ENCODE measurements around the gene CDKN1C.

CDKN1C gene

GRCh38 chr11:2859699-2860037 is 25.9 kb downstream of the CDKN1C start:
- in situ Hi-C loops (cut with MboI; ENCODE audit: low pct_unique_long_range_greater_than_20kb, low sequenced_read_pairs), result no loop called here
- no peak for DNase-seq

GRCh38 chr11:2858995-2859698 is 26.4 kb downstream of the CDKN1C start:
- in situ Hi-C loops (cut with MboI; ENCODE audit: low pct_unique_long_range_greater_than_20kb, low sequenced_read_pairs), result no loop called here
- no peak for DNase-seq

- in situ Hi-C loops (cut with MboI; ENCODE audit: low pct_unique_long_range_greater_than_20kb, low sequenced_read_pairs), result no loop called here
- no peak for DNase-seq
These were observed 27.7 kb downstream of the CDKN1C start for GRCh38 chr11:2857918-2858317.

GRCh38 chr11:2857276-2857675 is 28.3 kb downstream of the CDKN1C start:
- in situ Hi-C loops (cut with MboI; ENCODE audit: low pct_unique_long_range_greater_than_20kb, low sequenced_read_pairs), result no loop called here
- no peak for DNase-seq

- in situ Hi-C loops (cut with MboI; ENCODE audit: low pct_unique_long_range_greater_than_20kb, low sequenced_read_pairs), result no loop called here
- DNase-seq, result no peak
These were observed 30.4 kb downstream of the CDKN1C start for GRCh38 chr11:2855162-2855561.

- DNase-seq, result no peak
- in situ Hi-C loops (cut with MboI; ENCODE audit: low pct_unique_long_range_greater_than_20kb, low sequenced_read_pairs), result no loop called here
These were observed 31.5 kb downstream of the CDKN1C start for GRCh38 chr11:2853997-2854560.

GRCh38 chr11:2853401-2853800 is 32.2 kb downstream of the CDKN1C start:
- in situ Hi-C loops (cut with MboI; ENCODE audit: low pct_unique_long_range_greater_than_20kb, low sequenced_read_pairs), result no loop called here
- no peak for DNase-seq

- no peak for DNase-seq
These were observed 35.4 kb downstream of the CDKN1C start for GRCh38 chr11:2849994-2850770.

GRCh38 chr11:2848497-2848896 is 37.1 kb downstream of the CDKN1C start:
- in situ Hi-C loops (cut with MboI; ENCODE audit: low pct_unique_long_range_greater_than_20kb, low sequenced_read_pairs), result no loop called here
- no peak for DNase-seq

More at GRCh38 chr11:2849994-2850770, 35.4 kb downstream of the CDKN1C start:
- in situ Hi-C loops (cut with MboI; ENCODE audit: low pct_unique_long_range_greater_than_20kb, low sequenced_read_pairs), result no loop called here

GRCh38 chr11:2847561-2847960 is 38.0 kb downstream of the CDKN1C start:
- no peak for DNase-seq
- in situ Hi-C loops (cut with MboI; ENCODE audit: low pct_unique_long_range_greater_than_20kb, low sequenced_read_pairs), result no loop called here

GRCh38 chr11:2846470-2846869 is 39.1 kb downstream of the CDKN1C start:
- in situ Hi-C loops (cut with MboI; ENCODE audit: low pct_unique_long_range_greater_than_20kb, low sequenced_read_pairs), result no loop called here

GRCh38 chr11:2846056-2846455 is 39.5 kb downstream of the CDKN1C start:
- in situ Hi-C loops (cut with MboI; ENCODE audit: low pct_unique_long_range_greater_than_20kb, low sequenced_read_pairs), result no loop called here
- DNase-seq, result no peak

More at GRCh38 chr11:2846470-2846869, 39.1 kb downstream of the CDKN1C start:
- no peak for DNase-seq

GRCh38 chr11:2844996-2845395 is 40.6 kb downstream of the CDKN1C start:
- in situ Hi-C loops (cut with MboI; ENCODE audit: low pct_unique_long_range_greater_than_20kb, low sequenced_read_pairs), result no loop called here

GRCh38 chr11:2844116-2844842 is 41.3 kb downstream of the CDKN1C start:
- in situ Hi-C loops (cut with MboI; ENCODE audit: low pct_unique_long_range_greater_than_20kb, low sequenced_read_pairs), result no loop called here
- DNase-seq, result no peak

More at GRCh38 chr11:2844996-2845395, 40.6 kb downstream of the CDKN1C start:
- no peak for DNase-seq

- DNase-seq, result no peak
These were observed 42.0 kb downstream of the CDKN1C start for GRCh38 chr11:2843551-2843950.

GRCh38 chr11:2842876-2843275 is 42.7 kb downstream of the CDKN1C start:
- DNase-seq, result no peak
- in situ Hi-C loops (cut with MboI; ENCODE audit: low pct_unique_long_range_greater_than_20kb, low sequenced_read_pairs), result no loop called here

More at GRCh38 chr11:2843551-2843950, 42.0 kb downstream of the CDKN1C start:
- in situ Hi-C loops (cut with MboI; ENCODE audit: low pct_unique_long_range_greater_than_20kb, low sequenced_read_pairs), result no loop called here

- no peak for DNase-seq
- in situ Hi-C loops (cut with MboI; ENCODE audit: low pct_unique_long_range_greater_than_20kb, low sequenced_read_pairs), result no loop called here
These were observed 44.0 kb downstream of the CDKN1C start for GRCh38 chr11:2841411-2842190.

- peak; percentile 47 for DNase-seq
- in situ Hi-C loops (cut with MboI; ENCODE audit: low pct_unique_long_range_greater_than_20kb, low sequenced_read_pairs), result no loop called here
These were observed 46.1 kb downstream of the CDKN1C start for GRCh38 chr11:2839395-2839943.

Data from KBM-7 (cell line).